B cell (primary cell): ENCODE results near the gene ELP2. TPM values are rescaled to one million over a fixed set of nuclear protein-coding genes. Genes with fewer than 3 reads are reported as not detected.

Source experiments
- ATAC-seq: fragments of 200-7000 bp; cut with Tn5 transposase; one replicate; pipeline ENCODE4 v1.10.0; 2021; ENCODE audit warnings: low read depth, mild to moderate bottlenecking, moderate number of reproducible peaks, moderate library complexity
- CTCF ChIA-PET: fragments of 350-600 bp; sonication (Branson Sonifier 250); formaldehyde crosslinking; loops from one replicate; lab custom pipeline; 2021; ENCODE audit warnings: antibody characterized with exemption, inconsistent platforms; lab: Charles Lee
- POLR2A ChIA-PET: fragments of 350-600 bp; sonication (Branson Sonifier 250); formaldehyde crosslinking; loops from one replicate; lab custom pipeline; 2021; ENCODE audit warnings: antibody characterized with exemption; lab: Charles Lee
- DNase-seq: peaks from one replicate; pipeline ENCODE4 v3.0.0; 2013
- H2AFZ ChIP-seq: 2 replicates; pipeline ENCODE4 v1.6.1; 2012; ENCODE audit warnings: mild to moderate bottlenecking, low read depth, low read length; ENCODE audit not compliant: insufficient read depth, poor library complexity, severe bottlenecking
- H3K27ac ChIP-seq, 2 donors: 1 replicate in 1 of 2; 2 replicates in 1 of 2; pipeline ENCODE4 v1.5.1; 2012 to 2013; ENCODE audit warnings: low read length in 2 of 2, mild to moderate bottlenecking in 2 of 2, moderate library complexity in 1 of 2
- H3K27me3 ChIP-seq, 4 experiments: fragments of 200-600 bp in 1 of 4; sonication (generic) in 1 of 4; replicated peaks in 1 of 4; 1 replicate in 2 of 4; 2 replicates in 2 of 4; pipeline versions ENCODE4 v1.6.1 to v1.7.0; 2013 to 2016; ENCODE audit warnings: low read length in 3 of 4, mild to moderate bottlenecking in 2 of 4, mixed read lengths in 1 of 4, moderate library complexity in 1 of 4; ENCODE audit not compliant: insufficient read depth in 4 of 4, control insufficient read depth in 3 of 4; ENCODE audit errors: control extremely low read depth in 1 of 4
- H3K36me3 ChIP-seq, 2 experiments: replicated peaks in 1 of 2; 1 replicate in 1 of 2; 2 replicates in 1 of 2; pipeline versions ENCODE4 v1.6.1 to v1.7.1; 2013; ENCODE audit warnings: low read length in 1 of 2; ENCODE audit not compliant: insufficient read depth in 2 of 2, control insufficient read depth in 1 of 2; ENCODE audit errors: control extremely low read depth in 1 of 2, extremely low read depth in 1 of 2
- H3K4me1 ChIP-seq, 2 donors: fragments of 200-600 bp in 1 of 2; sonication (generic) in 1 of 2; 1 replicate in 1 of 2; 2 replicates in 1 of 2; pipeline versions ENCODE4 v1.5.1 to v1.6.1; 2013 to 2017; ENCODE audit warnings: low read length in 2 of 2; ENCODE audit not compliant: control insufficient read depth in 2 of 2, insufficient read depth in 2 of 2
- H3K4me2 ChIP-seq: replicated peaks from 2 replicates; pipeline ENCODE3; 2012; ENCODE audit warnings: mild to moderate bottlenecking, low read depth, low read length; ENCODE audit not compliant: poor library complexity, severe bottlenecking
- H3K4me3 ChIP-seq, 5 experiments: fragments of 200-600 bp in 1 of 5; sonication (generic) in 1 of 5; 1 replicate in 3 of 5; 2 replicates in 2 of 5; pipeline versions ENCODE4 v1.5.1 to v1.7.0; 2011 to 2016; ENCODE audit warnings: low read length in 4 of 5, mild to moderate bottlenecking in 4 of 5, low read depth in 2 of 5, control low read depth in 1 of 5, moderate library complexity in 1 of 5; ENCODE audit not compliant: insufficient read depth in 1 of 5; ENCODE audit errors: control extremely low read depth in 1 of 5, extremely low read depth in 1 of 5
- H3K79me2 ChIP-seq: fragments of 200-600 bp; sonication (generic); one replicate; pipeline ENCODE4 v1.6.0; 2016; ENCODE audit warnings: low read length; ENCODE audit not compliant: control insufficient read depth, insufficient read depth
- H3K9ac ChIP-seq: fragments of 200-600 bp; sonication (generic); 2 replicates; pipeline ENCODE4 v1.6.1; 2017; ENCODE audit warnings: mild to moderate bottlenecking, low read length, moderate library complexity
- H3K9me3 ChIP-seq, 3 donors: one replicate each; pipeline versions ENCODE4 v1.6.1 to v1.7.1; 2013; ENCODE audit warnings: low read length in 2 of 3; ENCODE audit not compliant: control insufficient read depth in 2 of 3, insufficient read depth in 1 of 3; ENCODE audit errors: control extremely low read depth in 1 of 3
- H4K20me1 ChIP-seq: 2 replicates; pipeline ENCODE4 v1.6.0; 2012; ENCODE audit warnings: mild to moderate bottlenecking, low read length; ENCODE audit not compliant: insufficient read depth, control insufficient read depth, poor library complexity, severe bottlenecking
- H3K27ac Mint-ChIP-seq: one replicate; pipeline ENCODE4 v1.8.0; 2021; ENCODE audit warnings: mixed read lengths
- H3K27me3 Mint-ChIP-seq: one replicate; pipeline ENCODE4 v1.8.0; 2021; ENCODE audit warnings: mixed read lengths
- H3K4me1 Mint-ChIP-seq: one replicate; pipeline ENCODE4 v1.8.0; 2021; ENCODE audit warnings: mixed read lengths
- H3K4me3 Mint-ChIP-seq: one replicate; pipeline ENCODE4 v1.8.0; 2021; ENCODE audit warnings: mixed read lengths
- H3K9me3 Mint-ChIP-seq: one replicate; pipeline ENCODE4 v1.8.0; 2022; ENCODE audit warnings: mixed read lengths; ENCODE audit not compliant: insufficient read depth
- EZH2 ChIP-seq: IDR thresholded peaks from 2 replicates; pipeline ENCODE4 v1.6.1; 2012; ENCODE audit warnings: borderline replicate concordance, low read depth, mild to moderate bottlenecking, moderate library complexity, low read length; ENCODE audit not compliant: insufficient read depth, poor library complexity, severe bottlenecking
- WGBS: methylation state at CpG from one replicate; pipeline ENCODE4 v1.1.5; 2013; ENCODE audit warnings: missing lambda C conversion rate; ENCODE audit not compliant: insufficient coverage; 5-methylcytosine and 5-hydroxymethylcytosine counted together
- intact Hi-C: fragments of 100-400 bp; cut with micrococcal nuclease; formaldehyde crosslinking; loops from one replicate; pipeline ENCODE4 v1.10.0; 2022
- polyA plus RNA-seq: library from polyadenylated mRNA; depleted of rRNA; stranded (reverse); fragments of >200 nt; gene quantifications from 2 replicates; pipeline ENCODE4 v1.2.3, GENCODE V29; 2012
- total RNA-seq, 2 donors: library from RNA; stranded (reverse); fragments of 120-200 nt in 1 of 2; gene quantifications; 1 replicate in 1 of 2; 2 replicates in 1 of 2; pipeline versions ENCODE4 v1.2.3 to v1.2.4, GENCODE V29; 2013 to 2022
- TF ChIP-seq, protein P1 (sequence below): fragments of 200-600 bp; IDR thresholded peaks from one replicate; pipeline ENCODE4 v1.8.0; 2022; ENCODE audit warnings: antibody characterized with exemption, mild to moderate bottlenecking

Gene ELP2
- total and polyA plus RNA-seq, 2 donors (not counting 1 experiment from before 2014, with no cell fraction given), result 45.7 to 137 TPM

DNA sequence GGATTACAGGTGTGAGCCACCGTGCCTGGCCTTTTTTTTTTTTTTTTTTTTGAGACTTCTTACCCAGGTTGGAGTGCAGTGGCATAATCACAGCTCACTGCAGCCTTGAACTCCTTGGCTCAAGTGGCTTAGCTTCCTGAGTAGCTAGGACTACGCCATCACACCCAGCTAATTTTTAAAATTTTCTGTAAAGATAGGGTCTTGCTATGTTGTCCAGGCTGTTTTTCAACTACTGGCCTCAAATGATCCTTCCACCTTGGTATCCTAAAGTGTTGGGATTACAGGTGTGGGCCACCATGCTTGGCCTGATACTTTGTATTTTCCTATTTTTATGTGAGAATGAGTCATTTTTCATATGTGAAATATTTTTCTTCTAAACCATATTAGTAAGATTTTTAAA is 13.7 kb downstream of the ELP2 start:
- Mint-ChIP-seq H3K27me3 (no peaks in the 10 kb centered on the region), H3K4me3 (no peak overlapping the region), H3K9me3 (no peaks in the 10 kb centered on the region), H3K4me1 (peaks cover 8% of the 10 kb centered on the region), H3K27ac (no peak overlapping the region)
- Histone ChIP-seq H3K27ac (no peak overlapping the region), H4K20me1 (no peaks in the 10 kb centered on the region), H3K36me3 (peaks cover 1 to 76% of the 10 kb centered on the region in 2 experiments), H3K9ac (no peak overlapping the region), H3K27me3 (no peaks in the 10 kb centered on the region), H3K4me1 (peaks cover 2 to 4% of the 10 kb centered on the region in 2 donors), H3K9me3 (no peaks in the 10 kb centered on the region), H3K79me2 (peaks cover 5% of the 10 kb centered on the region), H3K4me3 (no peak overlapping the region), H3K4me2 (no peak overlapping the region), H2AFZ (no peak overlapping the region)
- intact Hi-C loops, result no loop called here
- ChIA-PET CTCF (no interaction called here), POLR2A (interaction anchor here (0.7 kb wide), 2 partner anchors 473 to 577 kb away, joined by 3 to 4 read pairs; no protein-coding TSS in a partner anchor)
- ATAC-seq (no peak), DNase-seq (no peak)
- TF ChIP-seq EZH2, result no peak
- TF ChIP-seq, protein P1, sequence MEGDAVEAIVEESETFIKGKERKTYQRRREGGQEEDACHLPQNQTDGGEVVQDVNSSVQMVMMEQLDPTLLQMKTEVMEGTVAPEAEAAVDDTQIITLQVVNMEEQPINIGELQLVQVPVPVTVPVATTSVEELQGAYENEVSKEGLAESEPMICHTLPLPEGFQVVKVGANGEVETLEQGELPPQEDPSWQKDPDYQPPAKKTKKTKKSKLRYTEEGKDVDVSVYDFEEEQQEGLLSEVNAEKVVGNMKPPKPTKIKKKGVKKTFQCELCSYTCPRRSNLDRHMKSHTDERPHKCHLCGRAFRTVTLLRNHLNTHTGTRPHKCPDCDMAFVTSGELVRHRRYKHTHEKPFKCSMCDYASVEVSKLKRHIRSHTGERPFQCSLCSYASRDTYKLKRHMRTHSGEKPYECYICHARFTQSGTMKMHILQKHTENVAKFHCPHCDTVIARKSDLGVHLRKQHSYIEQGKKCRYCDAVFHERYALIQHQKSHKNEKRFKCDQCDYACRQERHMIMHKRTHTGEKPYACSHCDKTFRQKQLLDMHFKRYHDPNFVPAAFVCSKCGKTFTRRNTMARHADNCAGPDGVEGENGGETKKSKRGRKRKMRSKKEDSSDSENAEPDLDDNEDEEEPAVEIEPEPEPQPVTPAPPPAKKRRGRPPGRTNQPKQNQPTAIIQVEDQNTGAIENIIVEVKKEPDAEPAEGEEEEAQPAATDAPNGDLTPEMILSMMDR, result no peak
- no CpG with 5 or more reads among the region's 2 CpGs for WGBS

DNA sequence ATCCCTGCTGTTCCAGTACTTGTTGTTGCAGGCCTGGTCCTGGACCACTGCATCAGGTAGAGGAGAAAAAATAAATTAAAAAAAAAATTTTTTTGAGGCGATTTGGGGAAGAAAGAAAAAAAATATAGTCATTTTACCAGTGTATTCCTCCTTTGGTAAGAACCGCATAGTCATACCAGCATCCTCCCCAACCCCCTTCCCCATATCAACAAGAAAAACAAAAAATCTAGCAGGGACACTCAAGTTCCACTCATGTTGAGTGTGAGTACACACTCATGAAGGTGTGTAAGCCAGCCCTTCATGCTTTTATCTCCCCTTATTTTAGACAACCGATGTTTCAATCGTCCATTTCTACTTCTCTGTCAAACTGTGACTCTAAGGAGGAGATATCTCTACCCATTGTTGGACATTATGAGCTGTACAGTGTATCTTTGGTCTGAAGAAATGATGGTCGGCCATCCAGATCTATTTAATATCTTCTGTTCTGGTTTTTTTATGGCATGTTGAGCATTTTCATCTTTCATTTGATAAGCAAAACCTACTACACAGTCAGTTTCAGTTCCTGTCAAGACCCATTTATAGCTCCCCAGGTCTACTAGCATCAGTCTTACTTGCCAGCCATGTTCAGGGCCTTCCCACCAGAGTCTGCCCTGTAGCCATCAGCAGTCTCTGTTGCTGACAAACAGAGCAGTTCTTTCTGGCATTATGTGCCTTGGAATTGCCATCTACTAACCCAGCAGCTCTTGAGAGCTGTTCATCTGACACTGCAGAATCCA is 20.0 kb downstream of the ELP2 start:
- Histone ChIP-seq H3K27me3 (no peaks in the 10 kb centered on the region), H3K4me1 (peaks cover 32 to 40% of the 10 kb centered on the region in 2 donors), H3K36me3 (peaks cover 0 to 64% of the 10 kb centered on the region in 2 experiments), H3K4me2 (peak overlapping the region; percentile 62), H3K27ac (peak overlapping the region; percentile 66 to 76), H3K4me3 (peak overlapping the region in 2 of 5 experiments; percentile 11 to 16), H3K9me3 (no peaks in the 10 kb centered on the region), H4K20me1 (no peaks in the 10 kb centered on the region), H3K9ac (peak overlapping the region; percentile 29), H3K79me2 (peaks cover 4% of the 10 kb centered on the region), H2AFZ (peak overlapping the region; percentile 64)
- H3K27me3 Mint-ChIP-seq, result no peaks in the 10 kb centered on the region
- CTCF ChIA-PET, result interaction anchor here (0.8 to 1.7 kb wide), 4 partner anchors 21 to 135 kb away, joined by 3 to 10 read pairs (median 6); partner anchors contain the start of gene SLC39A6
- H3K4me1 Mint-ChIP-seq, result peaks cover 42% of the 10 kb centered on the region
- ATAC-seq (peak; percentile 96), DNase-seq (peak; percentile 71)
- H3K4me3 Mint-ChIP-seq, result peak overlapping the region; percentile 76
- no CpG with 5 or more reads among the region's 5 CpGs for WGBS
- no peaks in the 10 kb centered on the region for H3K9me3 Mint-ChIP-seq
- TF ChIP-seq, protein P1, result no peak
- TF ChIP-seq EZH2, result no peak
- intact Hi-C loops, result loop anchor here (1.0 kb wide), 1 partner anchor 20 kb away; the partner anchor contains the start of genes ELP2 and SLC39A6
- peak overlapping the region; percentile 90 for H3K27ac Mint-ChIP-seq
- POLR2A ChIA-PET, result interaction anchor here (0.6 to 1.1 kb wide), 2 partner anchors 21 to 25 kb away, joined by 3 read pairs; partner anchors contain the start of gene SLC39A6
